ENCODE measurements around the gene KCNK16. TPM values are rescaled to one million over a fixed set of nuclear protein-coding genes. Genes with fewer than 3 reads are reported as not detected.

The KCNK16 gene
- polyA plus RNA-seq, 3 donors: not detected

DNA sequence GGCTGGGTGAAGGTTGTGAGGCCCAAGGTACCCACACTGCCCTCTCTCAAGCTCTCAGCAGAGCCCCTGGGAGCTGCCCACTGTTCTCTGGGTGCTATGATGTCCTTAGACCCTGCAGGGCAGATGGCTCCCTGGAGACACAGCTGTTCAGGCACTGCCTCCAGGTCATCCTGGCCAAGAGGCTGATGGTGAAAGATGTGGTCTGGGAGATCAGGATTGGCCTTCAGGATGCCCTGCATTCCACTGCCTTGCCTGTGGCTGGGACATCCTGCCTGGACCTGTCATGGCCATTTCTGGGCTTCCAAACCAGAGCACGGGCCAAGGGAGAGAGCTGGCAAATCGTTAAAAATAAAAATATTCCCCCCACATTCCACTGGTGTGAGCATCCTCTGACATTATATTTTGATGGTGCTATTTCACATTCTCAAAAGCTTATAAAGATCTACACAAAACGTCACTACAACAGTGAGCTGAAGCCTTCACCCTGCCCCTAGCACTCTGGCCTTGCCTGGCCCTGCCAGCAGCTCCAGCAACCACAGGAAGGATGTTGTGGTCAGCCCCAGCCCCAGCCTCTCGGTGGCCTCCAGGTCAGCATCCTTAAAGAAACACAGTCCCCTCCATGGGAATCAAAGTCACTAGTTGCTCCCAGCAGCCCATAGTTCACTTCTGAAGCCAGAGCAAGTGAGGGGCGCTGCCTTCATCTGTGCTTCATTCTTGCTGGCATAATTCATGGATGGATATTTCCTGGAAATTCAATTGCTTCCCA, 13.5 kb upstream of the KCNK16 start:
- H3K27ac Mint-ChIP-seq: peak overlapping the region in 1 of 7 donors; percentile 18
- Histone ChIP-seq H3K36me3 (replicated peaks in 1 of 2; ENCODE audit: control insufficient read depth in 1 of 2, insufficient read depth in 2 of 2, low read length in 2 of 2) (no peaks in the 10 kb centered on the region), H3K4me2 (replicated peaks; ENCODE audit: extremely low read depth, low read length, poor library complexity, severe bottlenecking) (peak overlapping the region; percentile 24), H3K27me3 (ENCODE audit: control insufficient read depth in 2 of 2, insufficient read depth in 2 of 2, low read length in 2 of 2) (peaks cover 0 to 52% of the 10 kb centered on the region in 2 donors), H3K9ac (ENCODE audit: insufficient read depth, low read length, poor library complexity, severe bottlenecking) (no peak overlapping the region), H2AFZ (ENCODE audit: insufficient read depth, low read depth, low read length, poor library complexity, severe bottlenecking) (no peak overlapping the region), H4K20me1 (ENCODE audit: insufficient read depth, low read length) (no peaks in the 10 kb centered on the region), H3K79me2 (ENCODE audit: insufficient read depth, low read length) (no peaks in the 10 kb centered on the region), H3K27ac (ENCODE audit: low read depth in 1 of 2, low read length in 2 of 2) (no peak overlapping the region), H3K9me3 (replicated peaks in 1 of 2; ENCODE audit: control insufficient read depth in 1 of 2, insufficient read depth in 1 of 2, low read length in 2 of 2) (no peaks in the 10 kb centered on the region), H3K4me1 (ENCODE audit: control insufficient read depth in 1 of 2, insufficient read depth in 2 of 2, low read length in 2 of 2) (peaks cover 31 to 40% of the 10 kb centered on the region in 2 donors), H3K4me3 (replicated peaks in 1 of 3; ENCODE audit: low read depth in 2 of 3, low read length in 3 of 3) (peak overlapping the region in 1 of 3 experiments; percentile 7)
- intact Hi-C loops (cut with micrococcal nuclease): no loop called here
- DNase-seq: peak; percentile 13 to 40 (median 26)
- TF ChIP-seq CTCF (IDR thresholded peaks at IDR 0.05): no peak
- peaks cover 0 to 3% of the 10 kb centered on the region in 2 donors for H3K36me3 Mint-ChIP-seq
- H3K27me3 Mint-ChIP-seq (ENCODE audit: low read depth in 3 of 3): peaks cover 43 to 58% (median 44%) of the 10 kb centered on the region in 3 donors
- H3K9me3 Mint-ChIP-seq: peaks cover 0 to 2% (median 0%) of the 10 kb centered on the region in 7 donors
- 0% methylated on average over 3 of the region's 5 CpGs for WGBS (ENCODE audit: insufficient coverage)
- H3K4me1 Mint-ChIP-seq: peaks cover 56% of the 10 kb centered on the region
- H3K4me3 Mint-ChIP-seq: peak overlapping the region; percentile 55 to 77

GRCh38 chr6:39333644-39334438, 11.3 kb upstream of the KCNK16 start:
- Histone ChIP-seq H3K27me3 (ENCODE audit: control insufficient read depth in 2 of 2, insufficient read depth in 2 of 2, low read length in 2 of 2) (peaks cover 0 to 35% of the 10 kb centered on the region in 2 donors), H3K4me3 (replicated peaks in 1 of 3; ENCODE audit: low read depth in 2 of 3, low read length in 3 of 3) (no peak overlapping the region), H2AFZ (ENCODE audit: insufficient read depth, low read depth, low read length, poor library complexity, severe bottlenecking) (no peak overlapping the region), H3K4me2 (replicated peaks; ENCODE audit: extremely low read depth, low read length, poor library complexity, severe bottlenecking) (no peak overlapping the region), H3K27ac (ENCODE audit: low read depth in 1 of 2, low read length in 2 of 2) (no peak overlapping the region), H3K9ac (ENCODE audit: insufficient read depth, low read length, poor library complexity, severe bottlenecking) (no peak overlapping the region), H3K9me3 (replicated peaks in 1 of 2; ENCODE audit: control insufficient read depth in 1 of 2, insufficient read depth in 1 of 2, low read length in 2 of 2) (no peaks in the 10 kb centered on the region), H3K4me1 (ENCODE audit: control insufficient read depth in 1 of 2, insufficient read depth in 2 of 2, low read length in 2 of 2) (peaks cover 36 to 42% of the 10 kb centered on the region in 2 donors), H3K79me2 (ENCODE audit: insufficient read depth, low read length) (no peaks in the 10 kb centered on the region), H4K20me1 (ENCODE audit: insufficient read depth, low read length) (no peaks in the 10 kb centered on the region), H3K36me3 (replicated peaks in 1 of 2; ENCODE audit: control insufficient read depth in 1 of 2, insufficient read depth in 2 of 2, low read length in 2 of 2) (no peaks in the 10 kb centered on the region)
- Mint-ChIP-seq H3K36me3 (peaks cover 0 to 2% of the 10 kb centered on the region in 2 donors), H3K9me3 (peaks cover 0 to 2% (median 0%) of the 10 kb centered on the region in 7 donors), H3K27me3 (ENCODE audit: low read depth in 3 of 3) (peaks cover 29 to 47% (median 45%) of the 10 kb centered on the region in 3 donors), H3K4me1 (peaks cover 59% of the 10 kb centered on the region), H3K27ac (no peak overlapping the region), H3K4me3 (peak overlapping the region in 1 of 2 donors; percentile 12)
- WGBS (ENCODE audit: insufficient coverage): 96% methylated on average over 6 of the region's 7 CpGs
- DNase-seq: no peak
- TF ChIP-seq CTCF (IDR thresholded peaks at IDR 0.05): no peak
- intact Hi-C loops (cut with micrococcal nuclease): no loop called here
